Measurements from ENCODE around the gene CIAO2A.
"Not testable (repeated sequence)": the region's sequence is repeated elsewhere in the genome, so short reads cannot be mapped to it uniquely, and the experiment has no call there.

CIAO2A gene

GRCh38 chr15:64125978-64126377 is 32.3 kb upstream of the CIAO2A start:
- no peak for DNase-seq (ENCODE audit: low read depth)
- TF ChIP-seq CTCF (IDR thresholded peaks at IDR 0.05; ENCODE audit: control insufficient read depth, insufficient read depth, low read depth, low read length, missing control alignments), result no peak
- H3K4me3 ChIP-seq (ENCODE audit: control insufficient read depth, low read depth, low read length), result no peak overlapping the region

- no peak for TF ChIP-seq CTCF (IDR thresholded peaks at IDR 0.05; ENCODE audit: control insufficient read depth, insufficient read depth, low read depth, low read length, missing control alignments)
- no peak overlapping the region for H3K4me3 ChIP-seq (ENCODE audit: control insufficient read depth, low read depth, low read length)
- DNase-seq (ENCODE audit: low read depth), result no peak
Measured at GRCh38 chr15:64122936-64123351, 29.3 kb upstream of the CIAO2A start.

DNA sequence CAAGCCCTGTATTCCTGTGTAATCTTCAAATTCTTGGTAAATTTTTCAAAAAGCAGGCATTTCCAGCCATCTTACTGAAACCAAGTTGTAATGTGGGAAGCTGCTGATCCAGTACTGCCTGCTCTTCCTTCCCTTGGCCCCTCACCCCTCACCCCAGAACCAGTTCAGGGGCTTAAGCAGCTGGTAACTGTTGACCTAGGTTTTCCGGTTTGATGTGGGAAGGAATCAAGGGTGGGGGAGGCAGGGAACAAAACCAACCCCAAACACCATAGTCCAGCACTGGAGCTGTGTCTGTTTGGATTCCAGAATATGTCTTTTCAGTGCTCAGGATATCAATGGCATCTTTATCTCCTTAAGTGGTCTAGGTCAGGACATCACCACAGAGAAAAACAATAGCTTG is 28.8 kb upstream of the CIAO2A start:
- no peak for TF ChIP-seq CTCF (IDR thresholded peaks at IDR 0.05; ENCODE audit: control insufficient read depth, insufficient read depth, low read depth, low read length, missing control alignments)
- DNase-seq (ENCODE audit: low read depth), result no peak
- H3K4me3 ChIP-seq (ENCODE audit: control insufficient read depth, low read depth, low read length), result no peak overlapping the region

DNA sequence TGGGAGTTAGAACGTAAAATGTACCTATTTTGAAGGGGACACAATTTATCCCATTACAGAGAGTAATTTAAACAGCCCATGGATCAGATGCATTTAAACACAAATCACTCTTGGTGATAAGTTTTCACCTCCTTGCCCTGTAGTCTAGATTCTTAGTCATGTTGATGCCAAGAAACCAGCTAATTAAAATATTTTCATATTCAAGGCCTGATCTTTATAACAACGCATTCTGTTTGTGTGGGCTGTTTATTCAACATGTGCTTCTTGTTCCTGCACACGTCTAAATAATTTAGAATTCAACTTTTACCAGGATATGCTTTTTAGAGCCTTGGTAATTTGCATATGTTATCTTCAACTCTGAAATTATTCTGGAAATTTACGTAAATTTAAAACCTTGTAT is 28.0 kb upstream of the CIAO2A start:
- TF ChIP-seq CTCF (IDR thresholded peaks at IDR 0.05; ENCODE audit: control insufficient read depth, insufficient read depth, low read depth, low read length, missing control alignments), result no peak
- H3K4me3 ChIP-seq (ENCODE audit: control insufficient read depth, low read depth, low read length), result no peak overlapping the region
- no peak for DNase-seq (ENCODE audit: low read depth)

GRCh38 chr15:64120322-64120721 is 26.7 kb upstream of the CIAO2A start:
- H3K4me3 ChIP-seq (ENCODE audit: control insufficient read depth, low read depth, low read length); DNase-seq (ENCODE audit: low read depth): not testable (repeated sequence)

- no peak overlapping the region for H3K4me3 ChIP-seq (ENCODE audit: control insufficient read depth, low read depth, low read length)
- DNase-seq (ENCODE audit: low read depth), result no peak
- TF ChIP-seq CTCF (IDR thresholded peaks at IDR 0.05; ENCODE audit: control insufficient read depth, insufficient read depth, low read depth, low read length, missing control alignments), result no peak
Measured at GRCh38 chr15:64117759-64118487, 24.3 kb upstream of the CIAO2A start.

DNA sequence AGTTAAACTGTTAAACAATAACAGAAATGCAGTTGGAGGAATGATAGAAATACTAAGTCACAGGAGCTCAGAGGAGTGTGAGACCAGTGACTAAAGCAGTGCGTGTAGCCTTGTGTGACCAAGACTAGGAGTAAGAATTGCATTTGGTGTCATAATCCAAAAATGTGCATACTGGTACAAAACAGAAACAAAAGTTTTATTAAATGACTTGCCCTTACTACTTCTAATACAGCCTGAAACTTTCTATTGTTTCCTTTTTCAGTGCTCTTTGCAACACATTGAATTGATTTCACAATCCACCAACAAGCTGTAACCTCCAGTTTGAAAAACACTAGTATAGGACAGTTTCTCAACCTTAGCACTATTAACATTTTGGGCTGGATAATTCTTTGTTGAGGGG is 19.3 kb upstream of the CIAO2A start:
- H3K4me3 ChIP-seq (ENCODE audit: control insufficient read depth, low read depth, low read length), result no peak overlapping the region
- DNase-seq (ENCODE audit: low read depth), result peak; percentile 69
- no peak for TF ChIP-seq CTCF (IDR thresholded peaks at IDR 0.05; ENCODE audit: control insufficient read depth, insufficient read depth, low read depth, low read length, missing control alignments)
